NB4 (cell line): ENCODE data around the gene MACROD2.

Source experiments
- DNase-seq: peaks from one replicate; pipeline ENCODE4 v3.0.0; 2010; ENCODE audit warnings: low read depth
- H3K4me3 ChIP-seq: one replicate; pipeline ENCODE4 v1.5.1; 2011; ENCODE audit warnings: mild to moderate bottlenecking, low read depth, low read length, moderate library complexity
- CTCF ChIP-seq: IDR thresholded peaks from one replicate; pipeline ENCODE4 v1.5.1; 2012; ENCODE audit warnings: low read depth, low read length
- MYC ChIP-seq: IDR thresholded peaks from 2 replicates; pipeline ENCODE4 v1.6.1; 2011; ENCODE audit warnings: low read depth, low read length
- POLR2A ChIP-seq: IDR thresholded peaks from 2 replicates; pipeline ENCODE4 v1.6.1; 2011; ENCODE audit warnings: mild to moderate bottlenecking; ENCODE audit not compliant: insufficient read length; ENCODE audit errors: extremely low read depth
- TF ChIP-seq, protein P1 (sequence below): IDR thresholded peaks from 2 replicates; pipeline ENCODE4 v1.6.1; 2011; ENCODE audit warnings: low read depth, low read length

The MACROD2 gene

GRCh38 chr20:15889514-15890256, 1894.4 kb downstream of the MACROD2 start:
- H3K4me3 ChIP-seq = no peak overlapping the region
- TF ChIP-seq, protein P1, sequence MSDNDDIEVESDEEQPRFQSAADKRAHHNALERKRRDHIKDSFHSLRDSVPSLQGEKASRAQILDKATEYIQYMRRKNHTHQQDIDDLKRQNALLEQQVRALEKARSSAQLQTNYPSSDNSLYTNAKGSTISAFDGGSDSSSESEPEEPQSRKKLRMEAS = no peak
- TF ChIP-seq CTCF (no peak), MYC (no peak), POLR2A (no peak)
- no peak for DNase-seq

DNA sequence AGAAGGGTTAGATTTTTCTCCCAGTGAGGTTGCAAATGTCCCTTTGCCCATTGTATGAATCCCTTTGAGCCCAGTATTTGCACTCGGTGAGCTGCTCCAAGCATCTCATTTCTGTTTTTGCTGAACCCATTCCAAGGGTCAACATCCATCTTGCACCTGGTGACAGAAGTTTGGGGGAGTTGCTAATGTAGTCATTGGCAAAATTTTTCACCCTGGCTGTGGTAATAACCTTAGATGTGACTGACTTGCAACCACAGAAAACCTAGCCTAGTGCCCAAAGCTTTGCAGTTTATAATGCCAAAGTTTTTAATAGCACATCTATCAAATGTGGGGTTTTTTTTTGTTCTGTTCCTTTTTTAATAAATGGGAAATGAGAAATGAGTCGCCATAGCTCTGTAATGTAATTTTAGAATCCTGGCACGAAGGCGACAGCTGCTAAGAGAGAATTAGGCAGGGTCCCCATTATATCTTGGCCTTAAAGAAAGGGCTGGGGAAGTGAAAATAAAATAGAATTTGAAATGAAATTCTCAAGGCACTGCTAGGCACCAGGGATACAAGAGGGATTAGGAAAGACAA, 1895.2 kb downstream of the MACROD2 start:
- DNase-seq = no peak
- TF ChIP-seq POLR2A (no peak), MYC (no peak), CTCF (no peak)
- TF ChIP-seq, protein P1 = no peak
- H3K4me3 ChIP-seq = no peak overlapping the region

DNA sequence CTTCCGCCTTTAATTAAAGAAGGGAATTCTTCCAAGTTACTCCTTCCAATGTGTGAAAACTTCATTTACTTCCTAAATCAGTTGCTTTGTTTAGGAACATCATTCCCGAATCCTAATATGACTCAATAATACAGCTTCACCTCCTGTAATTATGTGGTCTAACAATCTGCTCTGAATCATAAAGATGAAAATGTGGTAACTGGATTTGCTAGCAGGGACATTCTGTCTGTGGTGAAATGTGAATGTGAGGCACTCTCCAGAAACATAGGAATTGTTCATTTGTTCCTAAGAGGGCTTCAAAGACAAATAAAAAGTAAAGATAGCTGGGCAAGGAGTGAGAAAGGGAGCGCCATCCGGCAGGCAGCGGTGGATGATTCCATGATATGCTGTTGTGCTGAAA, 1899.8 kb downstream of the MACROD2 start:
- TF ChIP-seq CTCF (no peak), MYC (no peak), POLR2A (no peak)
- TF ChIP-seq, protein P1 = no peak
- no peak for DNase-seq
- H3K4me3 ChIP-seq = no peak overlapping the region

DNA sequence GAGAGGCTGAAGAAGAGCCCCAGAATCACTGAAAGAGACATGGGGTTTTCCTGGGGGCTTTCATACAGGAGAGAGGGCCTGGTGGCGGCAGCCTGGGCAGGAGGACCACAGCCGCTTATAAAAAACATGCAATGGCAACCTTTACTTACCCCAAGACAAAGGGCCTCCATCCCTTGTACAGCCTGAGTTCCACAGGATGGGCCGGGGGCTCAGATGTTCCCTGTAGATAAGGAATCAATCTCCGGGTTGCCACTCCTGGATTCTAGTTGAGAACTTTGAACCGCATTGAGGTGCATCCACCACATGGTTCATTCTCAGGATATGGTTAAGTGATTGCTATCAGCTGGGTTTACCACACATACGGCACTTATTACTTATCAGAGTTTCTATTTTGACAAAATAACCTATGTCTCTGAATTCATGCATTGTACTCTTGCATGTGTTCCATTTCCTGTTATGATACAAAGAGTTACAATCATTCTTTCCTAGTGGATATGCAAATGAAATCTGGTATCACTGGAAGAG, 1900.3 kb downstream of the MACROD2 start:
- TF ChIP-seq, protein P1 = no peak
- TF ChIP-seq CTCF (no peak), MYC (no peak), POLR2A (no peak)
- DNase-seq = no peak
- H3K4me3 ChIP-seq = no peak overlapping the region

DNA sequence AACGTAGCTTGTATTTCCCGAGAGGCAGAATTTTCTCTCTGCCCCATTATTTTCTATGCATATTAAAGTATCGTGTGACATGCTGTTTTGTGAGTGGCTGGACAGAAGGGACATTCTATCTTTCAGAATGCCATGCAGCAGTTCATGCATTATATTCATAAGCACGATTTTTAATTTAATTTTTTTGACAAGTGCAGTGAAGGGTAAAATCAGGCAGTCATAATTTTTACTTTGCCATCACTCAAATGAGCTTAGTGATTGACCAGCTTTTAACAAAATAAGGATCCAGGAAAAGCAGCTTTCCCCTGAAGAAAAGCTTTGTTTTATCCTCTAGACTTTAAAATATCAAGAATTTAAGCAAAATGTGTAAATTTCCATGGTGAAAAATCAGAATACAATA, 1904.7 kb downstream of the MACROD2 start:
- TF ChIP-seq, protein P1 = no peak
- no peak overlapping the region for H3K4me3 ChIP-seq
- DNase-seq = no peak

- DNase-seq = no peak
- H3K4me3 ChIP-seq = no peak overlapping the region
- TF ChIP-seq, protein P1 = no peak
- TF ChIP-seq CTCF (no peak), POLR2A (no peak), MYC (no peak)
Observed at GRCh38 chr20:15900443-15900842, 1905.1 kb downstream of the MACROD2 start.
